WTC11 (cell line): ENCODE data around the gene ECE1.

Experiments
- ATF2 ChIP-seq: sonication (generic); formaldehyde crosslinking; IDR thresholded peaks from 2 replicates; pipeline ENCODE4 v1.8.1; 2022; ENCODE audit warnings: low read depth, missing genetic modification reagents, borderline replicate concordance
- ATF3 ChIP-seq: sonication (generic); formaldehyde crosslinking; conservative IDR thresholded peaks from 2 replicates; pipeline ENCODE4 v1.8.1; 2022; ENCODE audit warnings: mild to moderate bottlenecking, missing genetic modification reagents
- CREB1 ChIP-seq: sonication (generic); formaldehyde crosslinking; IDR thresholded peaks from 2 replicates; pipeline ENCODE4 v1.8.0; 2023; ENCODE audit warnings: mild to moderate bottlenecking, missing genetic modification reagents
- CTCF ChIP-seq: fragments of 200-600 bp; IDR thresholded peaks from 2 replicates; pipeline ENCODE4 v1.8.0; 2022; ENCODE audit warnings: antibody characterized with exemption
- FOXJ3 ChIP-seq: sonication (generic); formaldehyde crosslinking; IDR thresholded peaks from 2 replicates; pipeline ENCODE4 v1.9.0; 2021; ENCODE audit warnings: missing genetic modification reagents, mild to moderate bottlenecking, borderline replicate concordance
- FOXK1 ChIP-seq: sonication (generic); formaldehyde crosslinking; IDR thresholded peaks from 2 replicates; pipeline ENCODE4 v1.8.0; 2022; ENCODE audit warnings: mild to moderate bottlenecking, moderate library complexity, missing genetic modification reagents
- MAX ChIP-seq: sonication (generic); formaldehyde crosslinking; IDR thresholded peaks from 2 replicates; pipeline ENCODE4 v1.8.0; 2022; ENCODE audit warnings: mild to moderate bottlenecking, missing genetic modification reagents
- PRDM15 ChIP-seq: sonication (generic); formaldehyde crosslinking; IDR thresholded peaks from 2 replicates; pipeline ENCODE4 v1.8.0; 2022; ENCODE audit warnings: missing genetic modification reagents
- SP1 ChIP-seq: sonication (generic); formaldehyde crosslinking; conservative IDR thresholded peaks from 2 replicates; pipeline ENCODE4 v1.8.1; 2022; ENCODE audit warnings: missing genetic modification reagents
- TEAD1 ChIP-seq: sonication (generic); formaldehyde crosslinking; IDR thresholded peaks from 2 replicates; pipeline ENCODE4 v1.8.0; 2022; ENCODE audit warnings: mild to moderate bottlenecking, missing genetic modification reagents
- TEAD4 ChIP-seq: sonication (generic); formaldehyde crosslinking; IDR thresholded peaks from 2 replicates; pipeline ENCODE4 v1.8.0; 2022; ENCODE audit warnings: mild to moderate bottlenecking, missing genetic modification reagents
- ZNF138 ChIP-seq: sonication (generic); formaldehyde crosslinking; conservative IDR thresholded peaks from 2 replicates; pipeline ENCODE4 v1.8.1; 2022; ENCODE audit warnings: mild to moderate bottlenecking, moderate library complexity, missing genetic modification reagents
- ZNF317 ChIP-seq: sonication (generic); formaldehyde crosslinking; IDR thresholded peaks from 2 replicates; pipeline ENCODE4 v1.8.1; 2023; ENCODE audit warnings: low read depth, mild to moderate bottlenecking, moderate library complexity, missing genetic modification reagents, borderline replicate concordance

GRCh38 chr1:21255943-21256320, 34.3 kb downstream of the ECE1 start:
- TF ChIP-seq ZNF317 (CRISPR knock-in tag) = no peak
- no peak for TF ChIP-seq ATF3 (CRISPR knock-in tag)
- TF ChIP-seq CTCF = no peak
- TF ChIP-seq TEAD4 = no peak
- no peak for TF ChIP-seq MAX (CRISPR knock-in tag)
- no peak for TF ChIP-seq CREB1
- TF ChIP-seq FOXK1 (CRISPR knock-in tag) = no peak
- TF ChIP-seq FOXJ3 (CRISPR knock-in tag) = no peak
- no peak for TF ChIP-seq PRDM15 (CRISPR knock-in tag)
- TF ChIP-seq ATF2 (CRISPR knock-in tag) = no peak
- TF ChIP-seq ZNF138 (CRISPR knock-in tag) = no peak
- TF ChIP-seq SP1 (CRISPR knock-in tag) = no peak
- no peak for TF ChIP-seq TEAD1 (CRISPR knock-in tag)
